Ishikawa (cell line): ENCODE results near the gene ATF3.

ENCODE experiments used
- EP300 ChIP-seq: IDR thresholded peaks from 2 replicates; pipeline ENCODE4 v1.6.1; 2012; ENCODE audit warnings: borderline replicate concordance
- RAD21 ChIP-seq: IDR thresholded peaks from 2 replicates; pipeline ENCODE4 v1.6.1; 2012; ENCODE audit warnings: low read depth
- YY1 ChIP-seq: IDR thresholded peaks from 2 replicates; pipeline ENCODE4 v1.6.1; 2012; ENCODE audit warnings: low read depth

GRCh38 chr1:212651521-212651920, 43.0 kb downstream of the ATF3 start:
- TF ChIP-seq RAD21 = no peak
- no peak for TF ChIP-seq EP300
- no peak for TF ChIP-seq YY1
